GM12872 (cell line): Measurements from ENCODE around the gene CDH4.

ENCODE experiments used
- CTCF ChIP-seq: IDR thresholded peaks from 3 replicates; pipeline ENCODE4 v1.5.1; 2011; ENCODE audit warnings: low read depth, mild to moderate bottlenecking, low read length, moderate library complexity; ENCODE audit not compliant: insufficient read depth

Gene CDH4

GRCh38 chr20:61532736-61533135 lies 280.7 kb downstream of the CDH4 start:
- no peak for TF ChIP-seq CTCF

DNA sequence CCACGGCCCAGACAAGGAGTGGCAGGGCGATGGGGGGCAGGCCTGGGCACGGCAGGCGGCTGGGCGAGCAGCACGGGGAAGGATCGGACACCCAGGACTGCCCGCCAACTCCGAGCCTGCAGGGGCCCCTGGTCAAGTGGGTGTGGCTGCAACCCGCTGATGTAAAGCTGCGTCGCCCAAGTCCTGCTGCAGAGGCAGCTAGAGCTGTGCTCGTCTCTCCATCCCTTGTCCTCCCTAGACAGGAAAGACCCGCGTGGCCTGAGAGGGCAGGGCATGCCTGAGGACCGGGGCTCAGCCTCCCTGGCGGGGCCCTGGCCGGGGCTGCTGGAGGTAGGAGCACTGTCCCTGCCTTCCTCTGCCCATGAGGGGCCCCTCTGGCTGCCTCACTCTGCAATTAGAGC lies 281.2 kb downstream of the CDH4 start:
- no peak for TF ChIP-seq CTCF

DNA sequence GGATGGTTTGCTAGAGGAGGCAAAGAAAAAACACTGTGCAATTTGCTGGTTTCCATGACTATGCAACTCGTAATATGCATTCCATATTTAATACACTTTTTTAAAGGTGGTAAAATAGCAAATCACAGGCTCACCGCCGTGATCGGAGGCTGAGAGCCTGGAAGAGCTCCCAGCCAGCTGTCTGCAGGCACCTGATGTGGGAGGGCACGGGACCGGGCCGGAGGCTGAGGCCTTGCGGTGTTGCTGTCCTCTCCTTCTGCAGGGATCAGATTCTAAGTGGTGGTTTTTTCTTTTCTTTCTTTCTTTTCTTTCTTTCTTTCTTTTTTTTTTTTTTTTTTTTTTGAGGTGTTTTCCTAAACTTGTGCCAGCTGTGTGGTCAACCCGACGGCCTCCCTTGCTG lies 282.3 kb downstream of the CDH4 start:
- no peak for TF ChIP-seq CTCF

GRCh38 chr20:61535091-61535490 lies 283.0 kb downstream of the CDH4 start:
- no peak for TF ChIP-seq CTCF

DNA sequence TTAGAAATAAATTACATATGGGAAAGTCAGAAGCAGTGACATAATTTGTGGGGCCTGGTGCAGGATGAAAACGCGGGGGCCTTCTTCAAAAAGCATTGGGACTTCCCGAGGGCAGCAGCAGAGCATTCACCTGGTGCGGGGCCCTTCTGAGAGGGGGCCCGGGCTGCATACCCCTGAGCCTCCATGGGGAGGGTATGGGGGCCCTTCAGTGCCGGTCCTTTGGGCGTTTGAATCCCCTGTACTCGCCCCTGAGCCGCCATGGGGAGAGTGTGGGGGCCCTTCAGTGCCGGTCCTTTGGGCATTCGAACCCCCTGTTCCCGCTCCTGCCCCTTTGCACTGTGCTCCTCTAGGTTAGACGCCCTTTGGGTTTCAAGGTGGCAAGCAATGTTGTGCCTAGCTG lies 283.5 kb downstream of the CDH4 start:
- no peak for TF ChIP-seq CTCF

DNA sequence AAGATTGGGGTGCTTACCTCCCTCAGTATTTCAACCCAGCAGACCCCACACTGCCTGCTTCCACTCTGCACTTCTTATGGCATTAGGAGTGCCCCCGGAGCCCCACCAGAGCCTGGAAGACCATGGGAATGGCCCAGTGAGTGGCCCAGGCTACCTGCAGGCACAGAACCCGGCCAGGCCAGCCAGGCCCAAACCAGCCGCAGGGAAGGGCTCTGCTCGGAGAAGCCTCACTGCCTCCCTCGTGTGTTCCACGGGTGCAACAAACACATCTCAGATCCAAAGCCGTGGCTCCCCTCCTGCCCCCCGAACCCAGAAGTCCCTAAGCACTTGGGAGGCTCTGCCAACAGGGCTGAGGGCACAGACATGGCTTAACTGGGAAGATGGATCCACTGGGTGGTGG lies 283.9 kb downstream of the CDH4 start:
- TF ChIP-seq CTCF = no peak

- TF ChIP-seq CTCF = no peak
These were observed 284.6 kb downstream of the CDH4 start for GRCh38 chr20:61536671-61537070.
